Measurements from ENCODE around the gene DHPS. TPM values are rescaled to one million over a fixed set of nuclear protein-coding genes. Genes with fewer than 3 reads are reported as not detected.

The DHPS gene
- total and polyA plus RNA-seq, 2 of the 4 experiments (the other 2 are of a cell fraction): 82.8 to 85.0 TPM

GRCh38 chr19:12715929-12716328 is 34.2 kb upstream of the DHPS start:
- Histone ChIP-seq H2BK20ac (ENCODE audit: low read depth, low read length) (no peak overlapping the region), H3K9me1 (ENCODE audit: insufficient read depth, low read length) (peaks cover 10% of the 10 kb centered on the region; the same call in 1 of the 2 replicates), H3K23ac (ENCODE audit: low read depth, low read length) (no peak overlapping the region), H3K14ac (replicated peaks; ENCODE audit: low read depth, low read length) (no peak overlapping the region), H3K4me3 (ENCODE audit: insufficient read depth, low read depth, low read length) (no peak overlapping the region), H4K20me1 (ENCODE audit: insufficient read depth, low read length) (peaks cover 21% of the 10 kb centered on the region), H4K91ac (ENCODE audit: insufficient read depth, low read depth, low read length) (no peak overlapping the region), H2BK5ac (ENCODE audit: low read depth, low read length, poor library complexity, severe bottlenecking) (no peak overlapping the region), H3K56ac (ENCODE audit: extremely low read depth, insufficient read depth, low read length) (no peak overlapping the region), H2AK9ac (replicated peaks; ENCODE audit: low read depth, low read length, poor library complexity) (no peak overlapping the region), H3K79me1 (ENCODE audit: low read depth in 1 of 2, low read length in 2 of 2) (peaks cover 25 to 66% of the 10 kb centered on the region in 2 experiments), H3K36me3 (ENCODE audit: control insufficient read depth, insufficient read depth, low read length) (peaks cover 54% of the 10 kb centered on the region), H3K9me3 (ENCODE audit: control insufficient read depth, insufficient read depth, low read length) (no peaks in the 10 kb centered on the region), H4K8ac (ENCODE audit: low read depth in 2 of 2, low read length in 2 of 2) (no peak overlapping the region), H3K18ac (ENCODE audit: low read depth, low read length) (no peak overlapping the region), H3K27me3 (ENCODE audit: control insufficient read depth, insufficient read depth, low read length) (no peaks in the 10 kb centered on the region), H2AFZ (replicated peaks; ENCODE audit: low read length, poor library complexity) (no peak overlapping the region), H3K4ac (ENCODE audit: low read depth, low read length) (no peak overlapping the region), H3K9ac (ENCODE audit: low read depth, low read length) (no peak overlapping the region), H2BK120ac (ENCODE audit: low read depth, low read length) (no peak overlapping the region), H2AK5ac (ENCODE audit: low read depth, low read length) (no peak overlapping the region), H2BK15ac (ENCODE audit: low read depth, low read length) (no peak overlapping the region), H3K4me1 (ENCODE audit: control insufficient read depth, insufficient read depth, low read length) (peaks cover 2% of the 10 kb centered on the region), H3K4me2 (ENCODE audit: low read depth, low read length) (no peak overlapping the region), H3K27ac (ENCODE audit: insufficient read depth, low read length) (no peak overlapping the region), H4K5ac (ENCODE audit: low read depth, low read length) (no peak overlapping the region)
- intact Hi-C loops (cut with micrococcal nuclease): no loop called here
- ChIA-PET CTCF (no interaction called here), POLR2A (ENCODE audit: unreplicated experiment) (interaction anchor here (0.6 kb wide), 1 partner anchor 223 kb away, joined by 9 read pairs; no protein-coding TSS in a partner anchor)
- no TSS peak for BruUV-seq (replicated peaks)
- TF ChIP-seq CTCF (conservative IDR thresholded peaks at IDR 0.05; ENCODE audit: low read depth, low read length): no peak
- no peak for TF ChIP-seq SMC3 (IDR thresholded peaks at IDR 0.05; ENCODE audit: low read depth, low read length)
- no peak for TF ChIP-seq POLR2A (IDR thresholded peaks at IDR 0.05; ENCODE audit: low read depth, low read length)
- TF ChIP-seq USF2 (IDR thresholded peaks at IDR 0.05; ENCODE audit: low read depth, low read length): no peak
- no peak for TF ChIP-seq MAZ (IDR thresholded peaks at IDR 0.05; ENCODE audit: borderline replicate concordance, low read depth, low read length)
- TF ChIP-seq CEBPB (IDR thresholded peaks at IDR 0.05; ENCODE audit: low read depth, low read length): no peak
- no peak for TF ChIP-seq RFX5 (IDR thresholded peaks at IDR 0.05; ENCODE audit: low read depth, low read length)
- no peak for TF ChIP-seq RAD21 (IDR thresholded peaks at IDR 0.05; ENCODE audit: low read length)
- TF ChIP-seq NFE2L2 (IDR thresholded peaks at IDR 0.05; ENCODE audit: low read depth, low read length): no peak
- no peak for TF ChIP-seq RCOR1 (IDR thresholded peaks at IDR 0.05; ENCODE audit: insufficient replicate concordance, low read length)
- TF ChIP-seq ELK1 (IDR thresholded peaks at IDR 0.05; ENCODE audit: borderline replicate concordance, low read depth, low read length): no peak
- TF ChIP-seq FOS (IDR thresholded peaks at IDR 0.05; ENCODE audit: low read depth, low read length): no peak
- TF ChIP-seq MAFK (IDR thresholded peaks at IDR 0.05; ENCODE audit: low read depth, low read length): no peak
- TF ChIP-seq CHD1 (IDR thresholded peaks at IDR 0.05; ENCODE audit: low read depth, low read length): no peak
- no peak for TF ChIP-seq BHLHE40 (IDR thresholded peaks at IDR 0.05; ENCODE audit: low read depth, low read length)
- no peak for TF ChIP-seq MXI1 (IDR thresholded peaks at IDR 0.05; ENCODE audit: borderline replicate concordance, low read depth, low read length)
- 100% methylated on average over 1 of the region's 3 CpGs; no CpG with 5 or more reads in 1 of the 2 experiments for WGBS, 2 experiments (ENCODE audit: extremely low coverage in 2 of 2, insufficient read length in 1 of 2)
- DNase-seq: no peak
- in situ Hi-C loops (cut with MboI; ENCODE audit: low sequenced_read_pairs): no loop called here
- ATAC-seq (ENCODE audit: low read depth): no peak
- dilution Hi-C loops (cut with HindIII; ENCODE audit: low sequenced_read_pairs, unreplicated experiment): no loop called here
